GM18868 (cell line): Measurements from ENCODE around the gene MAGOHB.
"Not testable (repeated sequence)": the region's sequence is repeated elsewhere in the genome, so short reads cannot be mapped to it uniquely, and the experiment has no call there.

Experiments used
- ATAC-seq: cut with Tn5 transposase; IDR thresholded peaks from one replicate; pipeline ENCODE4 v1.9.1; 2021; ENCODE audit warnings: mild to moderate bottlenecking, moderate library complexity; ENCODE audit not compliant: unreplicated experiment

MAGOHB gene

DNA sequence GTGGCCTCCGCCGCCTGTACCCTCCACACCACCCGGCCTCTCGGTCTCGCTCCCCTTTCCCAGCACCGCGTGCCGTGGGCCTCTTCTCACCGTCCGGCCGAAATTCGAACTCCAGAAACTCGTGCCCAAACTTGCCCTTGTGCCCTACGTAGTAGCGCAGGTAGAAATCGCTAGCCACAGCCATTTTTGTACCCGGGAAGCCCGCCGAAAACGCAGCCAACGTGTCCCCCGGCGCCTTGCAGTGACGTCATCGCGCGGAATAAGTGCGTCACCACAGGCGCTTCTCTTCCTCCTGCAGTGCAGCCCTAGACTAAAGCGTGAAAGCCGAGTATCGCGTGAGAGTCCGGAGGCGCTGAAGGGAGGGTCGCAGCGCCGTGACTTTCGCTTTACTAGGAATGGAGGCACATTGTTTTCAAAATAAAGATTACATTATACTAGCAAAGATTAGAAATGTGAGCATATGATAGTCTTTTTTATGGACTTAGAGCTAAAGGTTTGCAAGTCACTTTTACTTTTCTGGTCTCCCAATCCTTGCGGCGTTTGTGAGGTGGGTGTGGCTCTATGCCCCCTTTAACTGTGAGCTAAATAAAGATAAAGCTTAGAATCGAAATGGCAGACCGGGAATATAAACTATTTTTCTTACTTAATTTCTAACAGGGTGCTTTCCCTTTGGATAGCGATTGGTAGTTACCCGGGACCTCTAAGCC is at the start of gene MAGOHB:
Gene MAGOHB (minus strand): TSS at position 261 of the 707 bp plus-strand sequence. CDS start 77 bp downstream, at position 184.
- ATAC-seq: peak; percentile 97

DNA sequence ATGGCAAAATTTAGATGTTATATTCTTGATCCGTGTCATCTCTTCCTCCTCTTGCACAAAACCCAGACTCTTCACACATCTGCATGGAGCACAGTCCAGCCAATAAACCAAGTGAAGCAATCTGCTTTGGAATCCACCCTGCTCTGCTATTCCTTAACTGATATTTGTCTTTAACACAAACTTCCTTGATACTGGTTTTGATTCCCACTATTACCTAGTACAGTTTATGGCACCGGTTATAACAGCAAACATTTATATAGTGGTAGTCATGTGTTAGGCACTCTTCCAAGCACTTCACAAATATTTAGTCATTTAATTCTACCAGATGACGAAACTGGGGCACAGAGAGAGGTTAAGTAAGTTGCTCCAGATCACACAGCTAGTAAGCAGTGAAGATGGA is 47.9 kb upstream of the MAGOHB start:
- no peak for ATAC-seq

DNA sequence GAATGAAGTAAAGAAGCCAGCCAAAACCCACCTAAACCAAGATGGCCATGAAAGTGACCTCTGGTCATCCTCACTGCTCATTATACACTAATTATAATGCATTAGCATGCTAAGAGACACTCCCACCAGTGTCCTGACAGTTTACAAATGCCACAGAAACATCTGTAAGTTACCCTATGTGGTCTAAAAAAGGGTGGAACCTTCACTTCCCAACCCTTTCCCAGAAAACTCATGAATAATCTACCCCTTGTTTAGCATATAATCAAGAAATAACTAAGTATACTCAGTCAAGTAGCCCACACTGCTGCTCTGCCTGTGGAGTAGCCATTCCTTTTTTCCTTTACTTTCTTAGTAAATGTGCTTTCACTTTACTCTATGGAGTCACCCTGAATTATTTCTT is 40.6 kb upstream of the MAGOHB start:
- ATAC-seq: no peak

DNA sequence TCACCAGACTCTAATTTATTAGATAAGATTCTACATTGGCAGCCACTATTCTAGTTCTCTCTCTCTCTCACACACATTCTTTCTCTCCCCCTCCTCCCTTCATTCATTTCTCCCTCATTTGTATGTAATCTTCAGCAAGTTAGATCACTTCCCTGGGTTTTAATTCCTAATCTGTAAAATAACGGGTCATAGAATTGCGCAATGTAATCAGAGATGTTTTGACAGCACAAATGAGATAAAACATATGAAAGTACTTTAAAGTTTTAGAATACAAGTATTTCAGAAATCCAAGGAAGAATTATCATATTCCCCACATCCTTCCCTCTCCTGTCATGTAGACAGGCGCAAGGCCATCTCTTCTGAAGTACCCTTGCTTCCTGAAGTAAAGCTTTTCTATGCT is 38.8 kb upstream of the MAGOHB start:
- no peak for ATAC-seq

DNA sequence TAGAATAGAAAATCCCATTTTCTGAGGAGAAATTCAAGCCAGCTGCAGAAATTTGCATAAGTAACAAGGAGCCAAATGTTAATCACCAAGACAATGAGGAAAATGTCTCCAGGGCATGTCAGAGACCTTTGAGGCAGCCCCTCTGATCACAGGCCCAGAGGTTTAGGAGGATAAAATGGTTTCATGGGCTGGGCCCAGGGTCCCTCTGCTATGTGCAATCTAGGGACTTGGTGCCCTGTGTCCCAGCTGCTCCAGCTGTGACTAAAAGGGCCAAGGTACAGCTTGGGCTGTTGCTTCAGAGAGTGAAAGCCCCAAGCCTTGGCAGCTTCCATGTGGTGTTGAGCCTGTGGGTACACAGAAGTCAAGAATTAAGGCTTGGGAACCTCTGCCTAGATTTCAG is 33.2 kb upstream of the MAGOHB start:
- not testable (repeated sequence) for ATAC-seq

DNA sequence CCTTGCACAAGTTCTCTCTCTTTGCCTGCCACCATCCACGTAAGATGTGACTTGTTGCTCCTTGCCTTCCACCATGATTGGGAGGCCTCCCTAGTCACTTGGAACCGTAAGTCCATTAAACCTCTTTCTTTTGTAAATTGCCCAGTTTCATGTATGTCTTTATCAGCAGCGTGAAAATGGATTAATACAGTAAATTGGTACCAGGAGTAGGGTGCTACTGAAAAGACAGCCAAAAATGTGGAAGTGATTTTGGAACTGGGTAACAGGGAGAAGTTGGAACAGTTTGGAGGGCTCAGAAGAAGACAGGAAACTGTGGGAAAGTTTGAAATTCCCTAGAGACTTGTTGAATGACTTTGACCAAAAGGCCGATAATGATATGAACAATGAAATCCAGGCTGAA is 32.5 kb upstream of the MAGOHB start:
- ATAC-seq: no peak

DNA sequence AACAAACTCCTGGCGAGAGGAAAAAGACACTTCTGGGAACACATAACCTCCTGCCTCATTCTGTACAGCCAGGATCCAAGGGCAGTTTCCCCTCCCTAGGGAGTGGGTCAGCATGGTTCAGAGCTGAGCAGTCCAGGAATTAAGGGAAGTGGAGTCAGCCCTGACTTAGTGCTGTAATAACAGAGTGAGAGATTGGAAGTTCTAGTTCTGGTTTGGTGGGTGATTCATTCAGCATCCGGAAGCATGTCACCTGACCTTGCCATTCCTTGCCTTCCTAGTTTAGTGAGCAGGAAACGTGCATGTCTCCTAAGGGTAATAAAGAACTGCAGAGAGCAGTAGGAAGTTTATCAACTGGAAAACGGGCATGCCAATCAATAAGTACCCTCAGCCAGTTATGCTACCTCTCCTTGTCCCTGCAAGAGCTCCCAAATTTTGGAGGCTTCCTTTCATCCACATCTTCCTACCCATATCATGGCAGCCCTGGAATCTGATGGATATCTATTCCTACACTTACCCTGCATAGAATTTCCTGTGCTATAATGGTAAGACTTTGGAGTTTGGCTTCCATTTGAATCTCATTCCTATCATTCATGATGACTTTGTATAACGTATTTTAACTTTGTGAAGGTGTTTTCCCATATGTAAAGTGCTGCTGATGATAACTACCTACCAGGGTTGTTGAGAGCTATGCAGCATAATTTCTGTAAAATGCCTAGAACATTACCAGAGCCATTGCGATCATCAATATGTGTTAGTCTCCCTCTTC is 28.5 kb upstream of the MAGOHB start:
- ATAC-seq: no peak

DNA sequence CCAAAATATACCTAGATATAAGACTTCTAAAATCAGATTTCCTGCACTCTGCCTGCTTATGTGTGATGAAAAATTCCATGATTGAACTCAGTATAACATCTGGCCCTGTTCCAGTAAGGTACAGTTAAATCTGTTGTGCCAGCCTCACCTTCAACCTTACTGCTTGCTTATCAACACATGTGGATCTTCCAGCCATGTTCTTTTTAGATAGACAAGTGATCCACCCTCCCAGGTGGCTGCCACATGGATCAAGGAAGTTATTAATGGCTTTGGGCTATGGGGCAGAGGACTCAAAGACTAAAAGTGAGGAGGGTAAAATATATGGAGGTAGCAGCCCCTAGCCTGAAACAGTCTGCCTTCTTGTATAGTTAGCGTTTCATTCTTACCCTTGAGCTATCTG is 25.3 kb upstream of the MAGOHB start:
- no peak for ATAC-seq

DNA sequence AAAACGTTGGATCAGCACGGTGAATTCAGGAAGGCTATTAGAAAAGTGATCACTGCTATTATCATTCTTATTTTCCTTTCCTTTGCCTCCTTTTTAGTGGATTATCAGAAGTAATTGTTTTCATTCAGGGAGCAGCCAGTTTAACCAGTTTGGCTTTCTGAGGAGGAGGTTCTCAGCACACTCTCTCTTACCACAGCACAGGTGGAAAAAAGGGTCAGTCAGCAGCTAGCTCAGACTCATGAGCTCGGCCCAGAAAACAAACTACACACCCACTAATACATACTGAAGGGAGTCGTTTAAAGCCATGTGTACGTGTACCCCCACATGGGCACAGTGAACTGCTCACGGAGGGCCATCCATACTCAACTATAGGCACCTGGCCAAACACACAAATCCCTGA is 23.2 kb upstream of the MAGOHB start:
- no peak for ATAC-seq

DNA sequence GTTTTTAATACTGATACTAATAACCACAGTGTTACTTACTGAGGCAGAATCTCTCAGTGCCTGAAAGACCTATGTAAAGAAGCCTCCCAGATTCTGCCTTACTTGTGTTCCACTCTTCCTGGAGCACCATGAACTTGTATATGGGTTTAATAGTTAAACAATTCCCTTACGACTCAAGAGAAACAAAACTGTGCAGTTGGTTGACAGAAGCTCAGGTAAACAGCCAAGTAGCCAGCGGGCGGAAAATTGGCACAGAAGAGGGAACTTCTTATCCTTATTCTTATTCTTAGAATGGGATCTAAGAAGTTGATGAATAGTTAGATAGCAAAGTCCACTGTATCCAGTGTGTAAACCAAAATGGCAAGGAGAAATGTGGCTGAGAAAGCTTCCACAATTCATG is 22.7 kb upstream of the MAGOHB start:
- ATAC-seq: no peak

DNA sequence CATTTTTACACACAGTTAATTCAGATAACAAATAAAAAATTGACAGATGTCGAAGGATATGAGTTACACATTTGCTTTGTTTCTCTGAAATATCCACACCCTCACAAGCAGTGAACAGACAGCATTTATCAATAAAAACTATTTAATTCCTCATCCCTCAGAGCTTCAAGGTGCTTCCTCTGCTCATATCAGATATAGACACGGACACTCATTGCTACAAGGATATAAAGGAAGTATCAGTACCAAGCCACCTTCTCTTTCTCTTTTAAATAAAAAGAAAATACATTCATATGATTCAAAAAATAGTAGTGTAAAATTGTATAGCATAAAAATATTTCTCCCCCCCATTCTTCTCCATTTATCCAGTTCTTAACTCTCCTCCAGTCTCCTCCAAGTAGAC is 21.9 kb upstream of the MAGOHB start:
- ATAC-seq: no peak

DNA sequence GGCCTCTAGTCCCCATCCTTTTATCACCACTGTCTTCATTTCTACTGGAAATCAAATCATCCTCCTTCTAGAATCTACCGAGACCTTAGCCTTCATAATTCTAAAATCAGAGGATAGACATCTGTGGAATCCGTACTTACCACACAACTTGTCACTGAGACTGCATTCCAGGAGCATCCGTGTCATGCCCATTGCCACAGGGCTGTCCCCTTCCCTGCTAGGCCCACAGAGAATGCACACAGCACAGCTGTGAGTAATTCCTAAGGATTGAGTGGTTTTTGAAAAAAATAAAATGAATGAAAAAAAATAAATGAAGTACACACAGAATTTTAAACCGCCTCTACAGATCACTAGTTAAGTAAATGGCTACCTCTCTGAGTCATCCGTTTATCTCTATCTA is 21.0 kb upstream of the MAGOHB start:
- no peak for ATAC-seq

DNA sequence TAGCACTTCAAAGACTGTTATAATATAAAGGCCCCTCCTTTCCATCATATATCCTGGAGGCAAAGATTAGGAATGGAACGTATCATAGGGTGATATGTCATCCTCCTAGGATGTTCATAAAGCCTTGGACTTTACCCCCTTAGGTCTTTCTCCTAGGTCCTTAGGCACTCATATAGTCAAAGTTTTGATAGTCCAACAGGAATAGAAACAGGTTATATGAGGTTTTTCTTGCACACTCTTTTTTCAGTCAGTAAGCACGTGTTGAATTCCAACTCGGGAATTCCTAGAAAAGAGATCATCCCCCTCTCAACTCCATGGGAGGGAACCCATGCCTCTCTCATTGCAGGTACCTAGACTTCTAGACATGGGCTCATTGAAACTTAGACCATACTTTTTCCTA is 20.1 kb upstream of the MAGOHB start:
- ATAC-seq: no peak

DNA sequence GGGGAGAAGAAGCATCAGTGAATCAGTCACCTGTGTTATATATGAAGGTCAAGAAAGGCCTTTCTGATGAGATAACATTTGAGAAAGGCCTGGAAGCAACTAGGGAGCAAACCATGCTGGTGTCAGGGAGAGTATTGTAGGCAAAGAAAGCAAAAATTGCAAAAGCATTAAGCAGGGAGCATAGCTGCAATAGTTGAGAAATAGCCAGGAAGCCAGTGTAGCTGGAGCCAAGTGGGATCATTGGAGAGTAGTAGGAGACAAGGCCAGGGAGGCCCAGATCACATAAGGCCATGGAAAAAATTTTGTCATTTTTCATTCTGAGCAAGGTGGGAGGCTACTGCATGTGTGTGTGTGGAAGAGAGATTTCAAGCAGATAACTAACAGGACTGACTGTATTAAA is 18.8 kb upstream of the MAGOHB start:
- ATAC-seq: no peak

DNA sequence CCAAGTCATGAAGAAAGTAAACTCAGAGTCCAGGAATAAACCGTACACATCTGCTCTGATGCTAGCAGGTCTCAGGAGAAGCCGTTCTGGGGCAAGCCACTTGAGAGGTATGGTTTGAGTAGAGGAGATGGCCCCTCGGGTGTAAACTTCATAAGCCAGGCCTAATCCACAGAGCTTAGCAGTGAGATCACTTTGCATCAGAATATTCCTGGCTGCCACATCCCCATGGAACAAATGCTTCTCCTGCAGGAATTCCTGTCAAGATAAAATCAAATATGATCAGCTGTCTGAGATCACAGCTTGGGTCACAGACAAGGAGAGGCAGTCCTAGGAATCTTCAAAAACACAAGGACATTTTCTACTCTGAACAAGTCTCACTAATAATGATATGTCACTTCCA is 11.2 kb upstream of the MAGOHB start:
- ATAC-seq: no peak

DNA sequence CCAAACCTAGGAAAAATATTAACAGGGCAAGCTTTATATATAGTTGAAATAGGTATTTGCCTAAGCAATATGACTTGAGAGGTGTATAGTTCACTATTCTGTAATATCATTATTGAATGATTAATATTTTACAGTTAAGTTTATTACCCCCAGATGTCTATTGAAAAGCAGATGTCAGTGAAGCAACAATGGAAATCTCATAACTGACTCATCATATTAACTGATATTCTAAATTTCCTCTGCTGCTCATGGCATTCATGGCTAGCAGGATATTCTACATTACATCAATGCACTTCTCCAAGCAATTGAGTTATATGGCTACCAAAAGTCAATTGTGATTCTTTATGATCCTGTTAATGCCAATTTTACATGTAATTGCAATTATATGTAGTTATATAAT is 9.7 kb upstream of the MAGOHB start:
- no peak for ATAC-seq

DNA sequence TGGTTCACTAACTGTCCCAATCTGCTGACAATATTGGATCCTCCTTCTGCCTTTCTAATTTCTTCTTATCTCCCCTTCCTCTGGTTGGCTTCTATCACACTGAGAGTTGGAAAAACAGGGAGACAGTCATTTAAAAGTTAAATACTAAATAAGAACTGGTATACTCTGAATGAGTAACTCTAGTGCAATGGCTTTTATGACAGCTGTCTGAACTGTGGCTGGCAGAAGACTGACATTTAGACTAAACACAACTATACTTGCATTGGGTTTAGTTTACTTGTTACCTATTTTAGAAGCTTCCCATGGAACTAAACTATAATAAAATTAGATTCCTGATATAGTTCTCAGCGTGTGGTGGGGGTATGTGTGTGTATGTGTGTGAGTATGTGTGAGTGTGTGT is 7.9 kb upstream of the MAGOHB start:
- no peak for ATAC-seq

DNA sequence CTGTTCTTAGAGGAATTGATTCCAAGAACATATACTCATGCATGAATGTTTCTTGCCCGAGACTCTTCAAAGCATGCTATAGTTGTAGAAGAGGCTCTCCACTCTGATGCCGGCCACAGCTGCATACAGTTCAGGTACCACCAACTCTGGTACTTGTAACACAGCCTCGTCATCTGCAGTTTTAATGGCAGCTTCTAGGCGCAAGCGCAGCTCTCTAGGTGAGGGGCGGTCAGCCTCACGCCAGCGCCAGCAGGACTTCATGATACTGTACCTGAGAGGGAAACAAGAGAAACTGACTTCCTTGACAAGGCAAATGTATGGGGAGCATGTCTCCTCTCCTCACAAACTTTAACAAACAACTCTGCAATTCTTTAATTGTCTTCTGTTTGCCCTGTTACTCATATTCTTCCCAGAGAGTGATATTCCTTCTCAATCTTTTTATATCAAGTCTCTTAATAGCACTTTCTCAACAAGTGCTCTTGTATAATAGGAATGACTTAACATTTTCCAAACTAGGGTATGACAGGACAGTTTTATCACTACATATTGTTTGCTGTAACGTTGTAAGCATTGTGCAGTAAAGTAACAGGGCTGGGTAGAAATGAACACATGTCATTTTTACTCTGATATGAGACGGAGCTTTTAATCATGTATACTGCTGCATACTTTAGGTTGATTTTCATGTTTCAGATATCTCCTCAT is 6.8 kb upstream of the MAGOHB start:
- no peak for ATAC-seq

DNA sequence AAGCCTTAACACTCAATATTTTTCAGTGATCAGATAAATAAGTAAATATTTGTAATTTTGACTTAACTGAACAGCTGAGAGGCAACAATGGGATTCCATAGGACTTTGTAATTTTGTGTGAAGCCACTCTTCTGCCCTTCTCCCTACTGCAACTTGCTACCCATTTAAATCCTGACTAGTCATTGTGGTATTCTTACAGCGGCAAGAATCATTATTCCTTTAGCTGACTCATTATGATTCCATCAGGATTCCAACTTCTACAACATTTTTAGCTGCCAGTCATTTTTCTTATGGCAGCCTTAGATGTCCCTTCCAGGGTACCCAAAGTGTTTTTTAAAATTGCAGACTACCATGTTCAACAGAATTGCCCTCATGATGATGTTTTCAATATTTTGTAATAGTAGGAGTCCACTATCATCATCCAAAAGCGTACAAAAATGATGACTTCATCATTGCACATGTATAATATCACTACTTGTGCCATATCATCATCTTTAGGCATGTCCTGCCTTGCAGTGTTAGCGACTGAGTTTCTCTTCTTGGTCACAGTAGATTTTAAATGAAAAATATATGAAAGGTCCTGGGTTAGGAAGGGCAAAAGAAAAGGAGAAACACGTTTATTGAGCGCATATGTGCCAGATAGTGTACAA is 5.1 kb upstream of the MAGOHB start:
- ATAC-seq: no peak

DNA sequence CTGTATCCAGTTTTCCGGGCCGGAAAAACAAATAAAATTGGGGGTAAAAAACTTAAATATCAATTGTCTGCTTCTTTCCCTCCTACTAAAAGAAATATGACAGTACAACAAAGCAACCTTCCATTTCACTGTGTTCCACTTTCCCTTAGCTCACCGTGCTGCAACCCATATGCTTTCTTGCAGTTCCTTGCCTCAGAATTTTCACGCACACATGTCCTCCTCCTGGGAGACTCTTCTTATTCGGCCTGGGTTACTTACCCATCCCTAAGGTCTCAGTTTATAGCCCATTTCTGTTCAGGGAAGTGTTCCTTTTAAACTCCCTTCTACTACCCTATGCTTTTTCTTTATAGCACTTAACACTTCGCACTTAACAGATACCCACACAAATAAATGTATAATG is 4.5 kb upstream of the MAGOHB start:
- no peak for ATAC-seq

DNA sequence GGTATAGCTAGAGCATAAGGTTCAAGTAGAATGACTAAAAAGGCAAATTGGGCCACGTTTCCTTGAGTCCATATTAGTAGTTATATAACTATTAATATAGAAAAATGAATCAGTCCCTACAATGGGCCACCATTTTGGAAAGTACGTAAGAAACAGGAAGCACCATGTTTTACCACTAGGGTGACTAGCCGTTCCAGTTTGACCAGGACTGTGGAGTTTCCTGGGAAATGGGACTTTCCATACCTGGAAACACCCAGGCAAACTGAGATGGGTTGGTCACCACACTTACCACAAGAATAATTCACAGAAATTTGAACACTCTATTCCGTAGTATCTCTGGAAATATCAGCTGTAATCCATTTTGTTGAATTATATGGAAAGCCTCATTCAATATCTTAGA is 2.1 kb upstream of the MAGOHB start:
- ATAC-seq: no peak

DNA sequence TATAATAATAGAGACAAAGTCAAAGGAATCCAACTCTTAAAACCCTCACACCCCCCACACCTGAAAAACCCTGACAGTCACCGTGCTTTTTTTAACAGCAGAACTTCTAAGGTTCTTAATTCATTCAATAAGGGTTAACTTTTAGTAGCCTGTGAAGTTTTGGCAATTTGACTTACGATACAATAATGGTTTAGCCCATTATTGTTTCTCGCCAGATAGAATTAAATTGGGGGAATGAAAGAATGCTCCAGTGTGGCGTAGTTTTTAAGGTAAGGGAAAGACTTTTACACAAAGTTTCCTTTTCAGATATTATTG is 604 bp upstream of the MAGOHB start:
- ATAC-seq: no peak
